GM12891 (cell line): ENCODE results near the gene BCDIN3D.

Source experiments
- PAX5 ChIP-seq: IDR thresholded peaks from 2 replicates; pipeline ENCODE4 v1.6.1; 2011; ENCODE audit warnings: low read length, moderate library complexity, mild to moderate bottlenecking; ENCODE audit not compliant: insufficient read depth, severe bottlenecking
- POLR2A ChIP-seq: IDR thresholded peaks from 2 replicates; pipeline ENCODE4 v1.6.1; 2011; ENCODE audit warnings: low read depth, low read length, control low read depth
- POLR2AphosphoS5 ChIP-seq: IDR thresholded peaks from 2 replicates; pipeline ENCODE4 v1.6.1; 2011; ENCODE audit warnings: low read depth, low read length, control low read depth
- TAF1 ChIP-seq: IDR thresholded peaks from 2 replicates; pipeline ENCODE4 v1.6.1; 2011; ENCODE audit warnings: low read depth, low read length, control low read depth

GRCh38 chr12:49795654-49796105, 47.2 kb downstream of the BCDIN3D start:
- TF ChIP-seq POLR2A, result no peak
- no peak for TF ChIP-seq TAF1
- no peak for TF ChIP-seq POLR2AphosphoS5
- TF ChIP-seq PAX5, result no peak
